ENCODE measurements around the gene NELFB.
A peak's percentile ranks its signal among the peaks of the same experiment; 100 is the strongest.

Gene NELFB

DNA sequence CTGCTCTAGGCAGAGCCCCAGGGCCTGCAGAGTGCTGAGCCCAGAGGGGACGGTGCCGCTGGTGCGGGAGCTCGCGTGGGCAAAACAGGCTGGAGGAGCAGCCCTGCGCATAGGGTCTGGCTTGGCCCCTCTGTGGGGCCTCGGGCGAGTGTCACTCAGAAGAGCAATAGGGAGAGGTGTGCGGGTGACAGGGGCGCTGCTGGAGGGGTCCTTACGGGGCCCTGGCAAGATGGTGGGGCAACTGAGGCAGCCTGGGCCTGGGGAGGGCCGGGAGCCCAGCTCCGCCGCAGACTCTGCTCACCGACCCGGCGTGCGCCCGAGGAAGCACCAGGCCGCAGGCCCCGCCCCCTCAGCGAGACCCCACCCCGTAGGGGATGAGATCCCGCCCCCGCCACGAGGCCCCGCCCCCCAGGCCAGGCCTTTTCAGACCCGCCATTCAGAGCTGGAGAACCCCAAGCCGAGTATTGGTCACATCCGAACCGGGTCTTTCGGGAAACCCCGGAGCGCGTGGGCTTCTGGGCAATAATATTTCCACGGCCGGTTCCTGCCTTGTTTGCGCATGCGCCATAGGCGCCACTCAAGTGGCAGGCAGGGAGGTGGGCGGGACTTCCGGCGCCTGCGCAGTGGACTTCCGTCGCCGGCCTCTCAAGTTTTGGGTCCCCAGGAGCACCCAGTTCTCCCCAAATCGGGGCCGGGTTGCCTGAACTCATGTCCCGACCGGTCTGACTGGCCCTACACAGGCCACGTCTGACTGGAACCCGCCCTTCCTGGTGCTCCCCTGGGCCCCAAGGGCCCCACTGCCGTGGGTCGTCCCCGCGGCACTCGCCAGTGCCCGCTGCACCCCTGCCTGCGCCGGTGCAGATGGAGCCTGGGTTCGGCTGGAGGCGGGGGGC lies 31.8 kb upstream of the NELFB start:
- DNase-seq (ENCODE audit: low read depth): peak; percentile 99

- peak; percentile 34 for DNase-seq (ENCODE audit: low read depth)
Measured at GRCh38 chr9:137224830-137225694, 30.1 kb upstream of the NELFB start, which contains the start of gene CYSRT1. Gene CYSRT1 (plus strand): TSS chr9:137225174. CDS start chr9:137225622, 448 bp downstream.

- DNase-seq (ENCODE audit: low read depth): no peak
Measured at GRCh38 chr9:137225699-137226331, 29.3 kb upstream of the NELFB start.

DNA sequence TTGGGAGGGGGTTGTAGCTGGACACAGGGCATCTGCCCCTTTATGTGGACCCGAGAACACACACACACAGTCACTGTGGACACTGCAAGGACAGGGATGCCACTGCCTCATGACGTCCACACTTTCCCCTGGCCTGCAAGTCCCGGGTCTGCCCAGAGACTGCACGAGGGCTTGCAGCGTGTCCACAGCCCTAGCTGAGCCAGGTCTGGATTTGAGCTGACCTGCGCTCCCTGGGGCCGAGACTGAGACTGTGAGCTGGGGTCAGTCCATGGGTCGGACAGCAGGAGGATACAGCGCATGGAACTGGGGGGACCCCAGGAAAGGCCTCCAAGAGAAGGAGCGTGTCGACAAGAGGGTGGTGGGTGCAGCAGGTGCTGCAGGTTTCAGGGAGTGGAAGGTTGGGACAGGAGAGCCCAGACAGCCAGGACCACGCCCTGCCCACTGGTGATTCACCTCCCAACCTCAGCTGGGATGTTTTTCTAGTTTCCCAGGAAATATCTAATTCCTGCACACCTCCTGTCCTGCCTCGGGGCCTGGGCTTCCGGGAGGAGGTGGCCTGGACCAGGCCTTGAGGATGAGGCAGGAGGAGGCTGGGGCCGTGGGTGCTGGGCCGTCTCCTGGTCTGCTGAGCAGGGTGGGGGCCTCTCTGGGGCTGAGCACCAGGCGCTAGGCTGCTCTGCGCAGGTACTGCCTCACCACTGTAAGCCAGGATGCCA lies 28.6 kb upstream of the NELFB start:
- peak; percentile 76 for DNase-seq (ENCODE audit: low read depth)

DNA sequence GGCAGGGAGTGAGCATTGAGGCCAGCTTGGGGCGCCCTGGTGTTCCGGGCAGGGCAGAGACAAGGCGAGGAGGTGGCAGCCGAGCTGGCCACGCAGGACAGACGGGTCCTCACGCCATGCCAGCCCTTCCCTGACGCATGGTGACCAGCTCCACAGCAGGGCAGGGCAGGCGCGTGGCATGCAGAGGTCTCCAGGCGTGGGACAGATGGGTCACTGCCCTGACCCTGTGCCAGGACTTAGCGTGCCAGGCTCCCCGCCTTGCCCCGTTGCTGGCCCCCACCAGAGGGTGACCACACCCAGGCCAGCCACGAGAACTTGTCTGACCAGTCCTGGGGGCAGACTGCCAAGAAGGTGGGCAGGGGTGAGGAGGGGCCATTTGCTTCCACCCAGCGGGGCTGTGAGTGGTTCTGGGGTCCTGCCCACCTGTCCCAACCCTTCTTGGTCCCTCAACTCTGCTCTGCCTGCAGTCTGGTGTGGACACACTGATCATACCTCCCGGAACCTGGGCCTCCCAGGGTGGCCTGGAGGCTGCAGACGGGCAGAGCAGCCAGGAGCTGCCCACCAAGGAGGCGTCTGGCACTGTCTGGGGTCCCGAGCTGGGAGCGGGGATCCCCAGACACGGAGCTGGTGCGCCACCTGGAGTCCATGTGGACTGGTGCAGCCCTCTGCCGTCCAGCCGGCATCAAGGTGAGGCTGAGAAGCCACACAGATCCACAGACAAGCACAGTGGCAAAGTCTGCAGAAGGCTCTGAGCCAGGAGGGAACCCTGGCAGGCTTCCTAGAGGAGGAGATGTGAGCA lies 27.9 kb upstream of the NELFB start, which contains the start of gene RNF224:
Gene RNF224 (plus strand): TSS at position 449 of the 799 bp plus-strand sequence. CDS start 834 bp downstream, outside the sequence.
- DNase-seq (ENCODE audit: low read depth): peak; percentile 83

DNA sequence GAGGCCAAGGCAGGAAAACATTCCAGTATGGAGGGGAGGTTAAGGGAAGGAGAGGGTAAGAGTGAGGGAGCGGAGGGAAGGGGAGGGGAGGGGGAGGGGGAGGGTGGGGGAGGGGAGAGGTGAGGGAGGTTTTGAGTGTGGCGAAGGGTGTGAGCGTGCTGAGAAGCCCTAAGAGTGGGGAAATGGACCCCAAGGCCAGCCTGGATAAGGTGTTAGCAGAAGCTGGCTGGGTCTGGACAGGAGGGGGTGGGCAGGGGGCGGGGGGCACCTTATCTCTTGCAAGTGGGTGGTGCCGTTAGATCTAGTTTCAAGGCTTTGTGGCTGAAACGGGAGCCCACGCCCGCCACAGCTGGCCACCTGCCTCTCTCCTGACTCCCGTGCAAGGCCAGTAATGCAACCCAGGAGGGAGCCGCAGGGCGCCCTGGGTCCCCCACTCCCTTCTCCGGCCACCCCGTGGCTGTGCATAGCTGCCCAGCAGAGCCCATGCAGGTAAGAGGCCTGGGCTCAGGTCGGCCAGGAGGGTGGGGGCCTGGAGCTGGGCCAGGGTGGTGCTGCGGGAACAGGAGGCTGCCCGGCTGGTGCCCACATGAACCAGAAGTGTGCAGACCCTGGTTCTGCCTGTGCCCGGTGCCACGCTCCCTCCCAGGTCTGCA lies 27.1 kb upstream of the NELFB start:
- no peak for DNase-seq (ENCODE audit: low read depth)

GRCh38 chr9:137228506-137228967 lies 26.6 kb upstream of the NELFB start:
- no peak for DNase-seq (ENCODE audit: low read depth)

DNA sequence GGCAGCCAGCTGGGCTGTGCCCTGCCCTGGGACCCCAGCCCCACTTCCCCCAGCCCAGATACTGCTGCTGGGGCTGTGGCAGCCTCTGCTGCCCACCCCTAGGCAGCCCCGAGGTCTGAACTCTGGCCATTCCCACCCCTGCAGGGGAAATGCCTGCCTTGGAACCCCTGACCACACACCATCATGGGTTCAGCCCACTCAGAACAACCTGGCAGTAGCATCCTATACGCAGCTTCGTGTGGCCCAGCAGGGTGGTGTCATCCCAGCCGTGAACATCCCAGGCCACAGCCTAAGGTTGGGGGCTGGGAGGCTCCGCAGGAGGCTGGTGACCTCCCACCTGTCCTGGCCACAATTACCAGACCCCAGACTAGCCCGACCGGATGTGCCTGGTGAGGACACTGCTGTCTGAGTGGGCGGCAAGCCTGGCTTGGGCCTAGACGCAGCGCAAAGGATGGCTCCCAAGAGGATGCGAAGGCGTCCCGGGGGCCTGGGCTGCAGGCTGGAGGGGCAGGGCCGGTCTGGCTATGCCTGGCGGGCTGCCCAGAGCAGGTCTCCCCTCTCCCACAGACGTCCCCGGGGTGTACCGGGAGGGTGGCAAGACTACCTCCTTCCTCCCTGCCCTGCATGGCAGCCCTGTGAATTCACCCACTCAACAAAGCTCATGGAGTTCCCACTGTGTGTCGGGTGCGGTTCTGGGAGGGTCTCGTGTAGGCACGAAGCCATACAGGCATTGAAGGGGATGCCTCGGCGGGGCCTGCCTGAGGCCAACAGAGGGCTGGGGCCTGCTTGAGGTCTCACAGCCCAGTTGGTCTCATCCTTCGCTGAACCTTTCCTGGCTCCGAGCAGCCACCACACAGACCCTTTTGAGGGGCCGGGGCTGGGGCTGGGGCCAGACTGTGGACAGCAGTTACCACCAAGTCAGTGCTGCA lies 25.9 kb upstream of the NELFB start:
- DNase-seq (ENCODE audit: low read depth): no peak

DNA sequence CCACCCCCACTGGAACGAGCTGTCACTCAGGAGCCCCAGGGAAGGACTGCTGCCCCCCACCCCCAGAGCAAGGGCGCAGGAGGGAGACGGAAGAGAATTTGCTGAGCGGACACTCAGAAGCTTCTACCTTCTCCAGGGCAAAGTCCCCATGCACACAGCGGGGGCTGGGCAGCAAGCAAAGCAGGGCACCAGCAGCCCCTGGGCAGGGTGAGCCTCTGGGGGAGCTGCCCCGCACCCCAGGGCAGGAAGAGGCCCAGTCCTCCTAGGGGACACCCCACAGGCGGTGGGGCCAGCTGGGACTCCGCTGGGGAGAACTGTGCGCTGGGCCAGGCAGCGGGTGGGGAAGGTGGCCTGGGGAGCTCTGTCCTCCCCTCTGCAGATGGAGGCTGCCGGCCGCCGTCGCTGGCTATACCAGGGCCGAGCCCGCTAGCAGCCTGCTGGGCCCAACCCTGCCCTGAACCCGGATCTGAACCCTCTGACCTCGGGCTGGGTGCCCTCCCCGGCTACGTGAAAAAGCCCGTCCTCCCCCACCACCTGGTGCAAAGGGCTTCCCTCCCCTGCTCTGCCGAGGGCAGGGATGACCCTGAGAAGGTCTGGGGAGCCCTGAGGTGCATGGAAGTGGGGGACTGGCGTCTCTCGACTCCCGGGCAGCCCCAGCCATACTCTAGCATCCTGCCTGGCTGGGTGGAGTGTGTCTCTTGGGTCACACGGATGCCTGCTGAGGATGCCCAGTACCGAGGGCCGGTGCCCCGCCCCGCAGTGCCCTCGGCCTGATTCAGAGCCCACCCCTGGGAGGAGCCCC lies 25.0 kb upstream of the NELFB start:
- no peak for DNase-seq (ENCODE audit: low read depth)

DNA sequence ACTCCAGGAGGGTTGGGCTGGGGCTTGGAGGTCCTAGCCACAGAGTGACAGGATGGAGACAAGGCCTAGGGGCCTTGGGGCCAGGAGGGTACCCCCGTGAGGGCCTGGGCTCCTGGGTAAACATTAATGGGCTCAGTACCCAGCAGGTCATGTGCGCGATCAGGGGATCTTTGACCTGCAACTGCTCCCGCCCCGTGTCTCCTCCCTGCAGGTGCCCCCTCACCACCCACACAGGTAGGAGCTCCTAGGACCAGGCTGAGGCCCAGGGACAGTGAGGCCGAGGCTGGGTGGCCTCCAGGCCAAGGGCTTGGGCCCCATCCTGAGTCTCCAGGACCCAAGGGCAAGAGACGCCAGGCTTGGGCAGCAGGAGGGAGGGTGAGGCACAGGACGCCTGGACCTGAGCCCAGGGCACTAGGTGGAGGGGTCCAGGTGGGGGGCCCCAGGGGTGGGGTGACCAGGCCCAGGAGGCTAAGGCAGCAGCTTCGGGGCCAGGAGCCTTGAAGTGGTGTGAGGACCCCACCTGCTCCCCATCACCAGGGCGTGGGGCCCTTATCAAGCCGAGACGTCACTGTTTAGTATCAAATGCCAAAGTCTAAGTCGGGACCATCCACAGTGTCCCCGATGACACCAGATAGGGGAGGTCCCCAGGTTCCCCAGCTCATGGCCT lies 24.3 kb upstream of the NELFB start, which contains the start of gene SLC34A3:
Gene SLC34A3 (plus strand): TSS at position 197 of the 667 bp plus-strand sequence. CDS start 802 bp downstream, outside the sequence.
- no peak for DNase-seq (ENCODE audit: low read depth)

- no peak for DNase-seq (ENCODE audit: low read depth)
Measured at GRCh38 chr9:137231372-137232039, 23.6 kb upstream of the NELFB start.

DNA sequence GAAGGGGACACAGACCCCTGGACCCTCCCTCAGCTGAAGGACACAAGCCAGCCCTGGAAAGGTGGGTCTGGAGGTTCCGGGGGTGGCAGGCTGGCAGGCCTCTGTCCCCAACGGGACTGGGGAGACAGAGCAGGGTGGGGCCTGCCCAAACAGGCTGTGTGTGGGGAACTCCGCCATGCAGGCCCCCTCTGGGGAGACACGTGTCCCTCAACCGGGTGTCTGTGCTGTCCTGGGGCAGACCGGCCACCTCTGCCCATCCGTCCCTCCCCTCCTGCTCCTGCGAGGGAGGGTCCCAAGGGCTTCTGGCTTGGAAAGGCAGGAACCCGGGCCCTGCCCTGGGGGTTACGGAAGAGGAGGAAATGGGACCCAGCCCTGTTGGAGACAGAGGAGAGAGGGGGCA lies 23.0 kb upstream of the NELFB start:
- no peak for DNase-seq (ENCODE audit: low read depth)

GRCh38 chr9:137232510-137232909 lies 22.6 kb upstream of the NELFB start:
- no peak for DNase-seq (ENCODE audit: low read depth)

- no peak for DNase-seq (ENCODE audit: low read depth)
Measured at GRCh38 chr9:137233143-137233980, 21.8 kb upstream of the NELFB start.

DNA sequence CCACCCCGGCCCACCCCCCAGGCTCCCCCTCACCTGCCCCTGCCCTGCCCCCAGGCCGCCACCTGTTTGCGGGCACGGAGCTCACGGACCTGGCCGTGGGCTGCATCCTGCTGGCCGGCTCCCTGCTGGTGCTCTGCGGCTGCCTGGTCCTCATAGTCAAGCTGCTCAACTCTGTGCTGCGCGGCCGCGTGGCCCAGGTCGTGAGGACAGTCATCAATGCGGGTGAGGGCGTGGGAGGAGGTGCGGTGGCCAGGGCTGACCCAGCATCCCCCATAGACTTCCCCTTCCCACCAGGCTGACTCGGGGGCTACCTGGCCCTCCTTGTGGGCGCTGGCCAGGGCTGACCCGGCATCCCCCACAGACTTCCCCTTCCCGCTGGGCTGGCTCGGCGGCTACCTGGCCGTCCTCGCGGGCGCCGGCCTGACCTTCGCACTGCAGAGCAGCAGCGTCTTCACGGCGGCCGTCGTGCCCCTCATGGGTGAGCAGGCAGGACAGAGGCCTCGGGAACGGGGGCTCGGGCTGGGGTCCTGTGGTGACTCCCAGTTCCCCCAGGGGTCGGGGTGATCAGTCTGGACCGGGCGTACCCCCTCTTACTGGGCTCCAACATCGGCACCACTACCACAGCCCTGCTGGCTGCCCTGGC lies 21.0 kb upstream of the NELFB start:
- no peak for DNase-seq (ENCODE audit: low read depth)
